Measurements from ENCODE around the gene TTLL11.

The TTLL11 gene

GRCh38 chr9:122125158-122125508 lies 32.0 kb upstream of the TTLL11 start:
- in situ Hi-C loops (cut with MboI; ENCODE audit: low pct_unique_long_range_greater_than_20kb, low sequenced_read_pairs, unreplicated experiment): loop anchor here (10.0 kb wide), 1 partner anchor 230 kb away; no protein-coding TSS in a partner anchor
- peak; percentile 93 for TF ChIP-seq CTCF (IDR thresholded peaks at IDR 0.05; ENCODE audit: extremely low read depth, insufficient read depth, missing control alignments)
- DNase-seq (ENCODE audit: low spot score): peak; percentile 91

GRCh38 chr9:122124528-122124927 lies 31.4 kb upstream of the TTLL11 start:
- in situ Hi-C loops (cut with MboI; ENCODE audit: low pct_unique_long_range_greater_than_20kb, low sequenced_read_pairs, unreplicated experiment): loop anchor here (10.0 to 25.0 kb wide), 2 partner anchors 230 to 688 kb away; partner anchors contain the start of gene OR1K1
- no peak for DNase-seq (ENCODE audit: low spot score)
- no peak for TF ChIP-seq CTCF (IDR thresholded peaks at IDR 0.05; ENCODE audit: extremely low read depth, insufficient read depth, missing control alignments)

- no peak for DNase-seq (ENCODE audit: low spot score)
- TF ChIP-seq CTCF (IDR thresholded peaks at IDR 0.05; ENCODE audit: extremely low read depth, insufficient read depth, missing control alignments): no peak
- in situ Hi-C loops (cut with MboI; ENCODE audit: low pct_unique_long_range_greater_than_20kb, low sequenced_read_pairs, unreplicated experiment): loop anchor here (10.0 to 25.0 kb wide), 2 partner anchors 231 to 688 kb away; partner anchors contain the start of gene OR1K1
Observed at GRCh38 chr9:122124048-122124447, 30.9 kb upstream of the TTLL11 start.

- peak; percentile 99 for TF ChIP-seq CTCF (IDR thresholded peaks at IDR 0.05; ENCODE audit: extremely low read depth, insufficient read depth, missing control alignments)
- in situ Hi-C loops (cut with MboI; ENCODE audit: low pct_unique_long_range_greater_than_20kb, low sequenced_read_pairs, unreplicated experiment): loop anchor here (10.0 to 25.0 kb wide), 2 partner anchors 232 to 689 kb away; partner anchors contain the start of gene OR1K1
- peak; percentile 88 for DNase-seq (ENCODE audit: low spot score)
Observed at GRCh38 chr9:122122903-122123632, 30.0 kb upstream of the TTLL11 start.

- DNase-seq (ENCODE audit: low spot score): no peak
- no peak for TF ChIP-seq CTCF (IDR thresholded peaks at IDR 0.05; ENCODE audit: extremely low read depth, insufficient read depth, missing control alignments)
- in situ Hi-C loops (cut with MboI; ENCODE audit: low pct_unique_long_range_greater_than_20kb, low sequenced_read_pairs, unreplicated experiment): loop anchor here (10.0 to 25.0 kb wide), 2 partner anchors 232 to 690 kb away; partner anchors contain the start of gene OR1K1
Observed at GRCh38 chr9:122122468-122122867, 29.4 kb upstream of the TTLL11 start.

GRCh38 chr9:122121931-122122330 lies 28.8 kb upstream of the TTLL11 start:
- no peak for TF ChIP-seq CTCF (IDR thresholded peaks at IDR 0.05; ENCODE audit: extremely low read depth, insufficient read depth, missing control alignments)
- no peak for DNase-seq (ENCODE audit: low spot score)
- in situ Hi-C loops (cut with MboI; ENCODE audit: low pct_unique_long_range_greater_than_20kb, low sequenced_read_pairs, unreplicated experiment): loop anchor here (10.0 to 25.0 kb wide), 2 partner anchors 233 to 690 kb away; partner anchors contain the start of gene OR1K1

All from GM13977 (cell line).